ENCODE results near the gene NSG1.

NSG1 gene, protein sequence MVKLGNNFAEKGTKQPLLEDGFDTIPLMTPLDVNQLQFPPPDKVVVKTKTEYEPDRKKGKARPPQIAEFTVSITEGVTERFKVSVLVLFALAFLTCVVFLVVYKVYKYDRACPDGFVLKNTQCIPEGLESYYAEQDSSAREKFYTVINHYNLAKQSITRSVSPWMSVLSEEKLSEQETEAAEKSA

DNA sequence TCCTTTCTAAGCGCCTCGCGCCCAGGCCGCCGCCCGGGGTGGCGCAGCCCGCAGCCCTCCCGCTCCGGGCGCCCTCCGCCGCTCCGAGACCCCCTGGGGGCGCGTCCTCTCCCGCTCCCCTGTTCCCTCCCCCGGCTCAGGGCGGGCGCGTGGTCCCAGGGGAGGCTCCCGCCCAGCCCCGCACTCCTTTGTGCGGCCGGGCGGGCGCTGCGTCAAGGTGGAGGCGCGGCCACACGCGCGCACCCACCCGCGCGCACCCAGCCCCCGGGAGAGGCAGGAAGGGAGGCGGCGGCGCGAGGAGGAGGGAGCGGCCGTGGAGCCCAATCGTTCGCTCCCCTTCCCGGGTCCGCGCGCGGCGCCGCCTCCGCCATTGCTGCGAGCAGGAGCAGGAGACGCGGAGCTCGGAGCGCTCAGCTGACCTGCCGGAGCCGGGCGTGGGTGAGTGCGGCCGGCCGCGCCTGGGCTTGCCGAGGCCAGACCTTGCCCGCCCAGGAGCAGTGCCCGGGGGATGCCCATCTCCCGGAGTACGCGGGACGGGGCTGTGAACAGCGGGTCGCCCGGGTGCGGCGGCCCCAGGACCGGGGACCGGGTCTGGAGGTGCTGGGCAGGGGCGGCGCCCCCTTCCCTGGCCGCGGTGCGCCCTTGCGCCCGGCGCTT, at the start of gene NSG1:
Gene NSG1 (plus strand): TSS at position 367 of the 657 bp plus-strand sequence. CDS start 528 bp downstream, outside the sequence.
- Histone ChIP-seq H3K9ac (ENCODE audit: low read depth, low read length, poor library complexity, severe bottlenecking) (peak within 1 kb of the TSS; percentile 18), H3K4me1 (ENCODE audit: insufficient read depth, low read length, poor library complexity, severe bottlenecking) (peaks cover 11% of the 10 kb centered on the region), H3K27me3 (ENCODE audit: insufficient read depth, low read length, poor library complexity, severe bottlenecking) (peaks cover 24% of the 10 kb centered on the region), H2AFZ (ENCODE audit: low read length) (peak within 1 kb of the TSS; percentile 73), H4K20me1 (ENCODE audit: insufficient read depth, low read length, poor library complexity, severe bottlenecking) (no peaks in the 10 kb centered on the region), H3F3A (ENCODE audit: low read depth) (no peaks in the 10 kb centered on the region), H3K79me2 (ENCODE audit: insufficient read depth, low read length) (no peaks in the 10 kb centered on the region), H3K36me3 (ENCODE audit: insufficient read depth, low read length) (no peaks in the 10 kb centered on the region), H3K9me3 (ENCODE audit: insufficient read depth, low read depth, low read length) (no peaks in the 10 kb centered on the region), H3K4me3 (ENCODE audit: low read length, poor library complexity, severe bottlenecking) (peak within 1 kb of the TSS; percentile 74), H3K4me2 (ENCODE audit: low read depth, low read length, poor library complexity, severe bottlenecking) (peak within 1 kb of the TSS; percentile 81), H3K9me2 (replicated peaks; ENCODE audit: low read depth, low read length) (no peaks in the 10 kb centered on the region)
- TF ChIP-seq, protein P1, sequence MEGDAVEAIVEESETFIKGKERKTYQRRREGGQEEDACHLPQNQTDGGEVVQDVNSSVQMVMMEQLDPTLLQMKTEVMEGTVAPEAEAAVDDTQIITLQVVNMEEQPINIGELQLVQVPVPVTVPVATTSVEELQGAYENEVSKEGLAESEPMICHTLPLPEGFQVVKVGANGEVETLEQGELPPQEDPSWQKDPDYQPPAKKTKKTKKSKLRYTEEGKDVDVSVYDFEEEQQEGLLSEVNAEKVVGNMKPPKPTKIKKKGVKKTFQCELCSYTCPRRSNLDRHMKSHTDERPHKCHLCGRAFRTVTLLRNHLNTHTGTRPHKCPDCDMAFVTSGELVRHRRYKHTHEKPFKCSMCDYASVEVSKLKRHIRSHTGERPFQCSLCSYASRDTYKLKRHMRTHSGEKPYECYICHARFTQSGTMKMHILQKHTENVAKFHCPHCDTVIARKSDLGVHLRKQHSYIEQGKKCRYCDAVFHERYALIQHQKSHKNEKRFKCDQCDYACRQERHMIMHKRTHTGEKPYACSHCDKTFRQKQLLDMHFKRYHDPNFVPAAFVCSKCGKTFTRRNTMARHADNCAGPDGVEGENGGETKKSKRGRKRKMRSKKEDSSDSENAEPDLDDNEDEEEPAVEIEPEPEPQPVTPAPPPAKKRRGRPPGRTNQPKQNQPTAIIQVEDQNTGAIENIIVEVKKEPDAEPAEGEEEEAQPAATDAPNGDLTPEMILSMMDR (conservative IDR thresholded peaks at IDR 0.05; ENCODE audit: low read length) = no peak

DNA sequence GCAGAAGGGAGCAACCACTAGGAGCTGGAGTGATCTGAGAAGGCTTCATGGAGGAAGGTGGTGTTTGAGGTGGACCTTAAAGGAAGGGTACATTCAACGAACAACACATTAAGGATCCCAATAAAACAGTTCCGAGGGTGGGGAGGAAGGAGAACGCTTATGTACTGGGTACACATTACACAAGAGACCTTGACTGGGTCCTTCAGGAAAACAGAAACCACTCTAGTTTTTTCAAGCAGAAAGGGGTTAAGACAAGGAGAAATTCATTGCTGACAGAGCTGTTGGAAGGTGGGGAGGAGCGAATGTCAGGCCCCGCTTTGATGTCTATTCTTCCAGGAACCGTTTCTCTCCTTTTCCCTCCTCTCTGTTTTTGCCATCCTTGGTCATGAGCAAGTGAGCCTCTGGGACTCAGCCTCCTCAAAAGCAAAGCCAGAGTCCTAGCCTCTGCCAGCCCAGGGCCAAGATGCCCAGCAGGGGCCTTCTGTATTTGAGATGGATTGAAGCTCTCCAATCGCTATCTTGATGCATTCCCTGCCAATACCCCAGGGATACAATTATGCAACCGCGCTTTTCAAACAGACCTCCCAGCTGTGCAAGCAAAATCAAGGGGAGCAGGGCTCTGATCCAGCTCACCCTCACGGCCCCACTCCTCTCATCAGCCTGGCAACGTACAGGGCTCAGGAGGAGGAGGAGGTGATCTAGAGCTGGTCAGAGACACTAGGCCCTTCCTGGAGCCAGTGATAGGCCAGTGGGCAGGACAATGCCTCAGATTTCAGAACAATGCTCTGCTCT, 48.5 kb upstream of the NSG1 start:
- Histone ChIP-seq H3K9ac (ENCODE audit: low read depth, low read length, poor library complexity, severe bottlenecking) (no peak overlapping the region), H3K4me1 (ENCODE audit: insufficient read depth, low read length, poor library complexity, severe bottlenecking) (no peaks in the 10 kb centered on the region), H2AFZ (ENCODE audit: low read length) (no peak overlapping the region), H3K9me3 (ENCODE audit: insufficient read depth, low read depth, low read length) (no peaks in the 10 kb centered on the region), H3K79me2 (ENCODE audit: insufficient read depth, low read length) (no peaks in the 10 kb centered on the region), H3K9me2 (replicated peaks; ENCODE audit: low read depth, low read length) (no peaks in the 10 kb centered on the region), H4K20me1 (ENCODE audit: insufficient read depth, low read length, poor library complexity, severe bottlenecking) (no peaks in the 10 kb centered on the region), H3F3A (ENCODE audit: low read depth) (no peaks in the 10 kb centered on the region), H3K4me3 (ENCODE audit: low read length, poor library complexity, severe bottlenecking) (no peak overlapping the region), H3K27me3 (ENCODE audit: insufficient read depth, low read length, poor library complexity, severe bottlenecking) (no peaks in the 10 kb centered on the region), H3K4me2 (ENCODE audit: low read depth, low read length, poor library complexity, severe bottlenecking) (no peak overlapping the region), H3K36me3 (ENCODE audit: insufficient read depth, low read length) (no peaks in the 10 kb centered on the region)
- TF ChIP-seq, protein P1 (conservative IDR thresholded peaks at IDR 0.05; ENCODE audit: low read length) = no peak
- no peak for TF ChIP-seq EZH2phosphoT487 (IDR thresholded peaks at IDR 0.05; ENCODE audit: borderline replicate concordance)

DNA sequence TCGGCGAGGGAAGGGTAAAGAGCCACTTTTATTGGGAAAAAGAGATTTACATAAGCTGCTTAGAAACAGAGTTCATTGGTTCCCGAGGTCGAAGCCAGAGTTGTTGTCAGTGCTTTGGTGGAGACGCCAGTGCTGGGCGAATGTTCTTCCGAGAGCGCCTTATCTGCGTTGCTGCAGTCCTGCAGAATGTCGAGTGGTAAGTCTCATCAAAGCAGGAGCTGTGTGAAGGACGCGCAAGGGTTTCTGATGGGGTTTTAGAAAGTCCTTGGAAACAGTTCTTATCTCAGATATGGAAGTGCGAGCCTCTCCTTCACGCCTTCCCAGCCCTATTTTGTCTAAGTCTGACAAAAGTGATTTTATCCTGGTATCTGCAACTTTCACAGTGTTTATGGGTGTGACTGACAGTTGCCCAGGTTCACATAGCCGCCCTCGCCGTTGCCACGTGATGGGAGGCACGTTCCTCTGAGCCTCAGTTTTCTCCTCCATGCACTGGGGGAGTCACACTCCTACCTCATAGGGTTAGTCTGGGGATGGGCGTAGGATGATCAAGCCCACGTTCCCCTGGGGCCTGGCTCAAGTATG, 47.3 kb upstream of the NSG1 start:
- H3K4me1 ChIP-seq (ENCODE audit: insufficient read depth, low read length, poor library complexity, severe bottlenecking) = no peaks in the 10 kb centered on the region
- no peaks in the 10 kb centered on the region for H3K9me3 ChIP-seq (ENCODE audit: insufficient read depth, low read depth, low read length)
- H3K27me3 ChIP-seq (ENCODE audit: insufficient read depth, low read length, poor library complexity, severe bottlenecking) = no peaks in the 10 kb centered on the region
- no peaks in the 10 kb centered on the region for H4K20me1 ChIP-seq (ENCODE audit: insufficient read depth, low read length, poor library complexity, severe bottlenecking)
- no peaks in the 10 kb centered on the region for H3F3A ChIP-seq (ENCODE audit: low read depth)
- TF ChIP-seq EZH2phosphoT487 (IDR thresholded peaks at IDR 0.05; ENCODE audit: borderline replicate concordance) = no peak
- TF ChIP-seq, protein P1 (conservative IDR thresholded peaks at IDR 0.05; ENCODE audit: low read length) = no peak
- H3K9ac ChIP-seq (ENCODE audit: low read depth, low read length, poor library complexity, severe bottlenecking) = no peak overlapping the region
- no peak overlapping the region for H3K4me2 ChIP-seq (ENCODE audit: low read depth, low read length, poor library complexity, severe bottlenecking)
- H3K36me3 ChIP-seq (ENCODE audit: insufficient read depth, low read length) = no peaks in the 10 kb centered on the region
- no peak overlapping the region for H2AFZ ChIP-seq (ENCODE audit: low read length)
- H3K4me3 ChIP-seq (ENCODE audit: low read length, poor library complexity, severe bottlenecking) = no peak overlapping the region
- H3K79me2 ChIP-seq (ENCODE audit: insufficient read depth, low read length) = no peaks in the 10 kb centered on the region
- H3K9me2 ChIP-seq (replicated peaks; ENCODE audit: low read depth, low read length) = no peaks in the 10 kb centered on the region
